Head of caudate nucleus (tissue), 42 donors: Measurements from ENCODE around the gene C10orf88.
A peak's percentile ranks its signal among the peaks of the same experiment; 100 is the strongest.
"Not testable (repeated sequence)": the region's sequence is repeated elsewhere in the genome, so short reads cannot be mapped to it uniquely, and the experiment has no call there.

Experiments used
- DNase-seq, 42 donors: peaks; one replicate each; pipeline versions ENCODE4 v3.0.0 to v3.0.0-alpha.2; 2020 to 2021; ENCODE audit warnings: mixed read lengths in 7 of 42
- intact Hi-C: fragments of 100-400 bp; cut with DNase I; formaldehyde crosslinking; loops from one replicate; pipeline ENCODE4 v1.15.0; 2022

Gene C10orf88

GRCh38 chr10:122968698-122969097 is 14.7 kb upstream of the C10orf88 start:
- intact Hi-C loops: no loop called here
- DNase-seq: no peak

GRCh38 chr10:122966879-122967278 is 12.9 kb upstream of the C10orf88 start:
- no peak for DNase-seq
- intact Hi-C loops: no loop called here

- intact Hi-C loops: no loop called here
- no peak for DNase-seq
Measured at GRCh38 chr10:122962405-122962804, 8.4 kb upstream of the C10orf88 start.

GRCh38 chr10:122957474-122957873 is 3.4 kb upstream of the C10orf88 start:
- intact Hi-C loops: no loop called here
- DNase-seq: no peak

GRCh38 chr10:122955892-122956291 is 1.9 kb upstream of the C10orf88 start:
- DNase-seq: no peak
- intact Hi-C loops: no loop called here

- peak in 10 of 42 donors; percentile 8 to 46 (median 18) for DNase-seq
- intact Hi-C loops: loop anchor here (1.0 kb wide), 1 partner anchor 26 kb away; the partner anchor contains the start of gene PSTK
Measured at GRCh38 chr10:122954731-122955050, 664 bp upstream of the C10orf88 start.

- intact Hi-C loops: no loop called here
- no peak for DNase-seq
Measured at GRCh38 chr10:122949296-122949695, 4.7 kb downstream of the C10orf88 start.

- intact Hi-C loops: no loop called here
- DNase-seq: no peak
Measured at GRCh38 chr10:122939856-122940543, 14.0 kb downstream of the C10orf88 start.

GRCh38 chr10:122939133-122939855 is 14.7 kb downstream of the C10orf88 start:
- no peak for DNase-seq
- intact Hi-C loops: no loop called here

GRCh38 chr10:122931088-122931906 is 22.7 kb downstream of the C10orf88 start:
- intact Hi-C loops: no loop called here
- no peak for DNase-seq

GRCh38 chr10:122930140-122930539 is 23.9 kb downstream of the C10orf88 start:
- intact Hi-C loops: no loop called here

GRCh38 chr10:122915700-122916099 is 38.3 kb downstream of the C10orf88 start:
- DNase-seq: no peak
- intact Hi-C loops: no loop called here

More at GRCh38 chr10:122930140-122930539, 23.9 kb downstream of the C10orf88 start:
- no peak for DNase-seq

- peak in 17 of 42 donors; percentile 3 to 57 (median 23) for DNase-seq
- intact Hi-C loops: no loop called here
Measured at GRCh38 chr10:122911889-122912484, 42.0 kb downstream of the C10orf88 start.

GRCh38 chr10:122910310-122910709 is 43.7 kb downstream of the C10orf88 start, which contains the start of gene FAM24A:
Gene FAM24A, plus strand, starts transcription at chr10:122910610. Its CDS starts 1,025 bp downstream, at chr10:122911635.
- intact Hi-C loops: no loop called here

GRCh38 chr10:122903861-122904260 is 50.2 kb downstream of the C10orf88 start:
- DNase-seq: not testable (repeated sequence)

More at GRCh38 chr10:122910310-122910709, 43.7 kb downstream of the C10orf88 start, which contains the start of gene FAM24A:
- no peak for DNase-seq

GRCh38 chr10:122894261-122894944 is 59.6 kb downstream of the C10orf88 start:
- intact Hi-C loops: no loop called here
- no peak for DNase-seq

More at GRCh38 chr10:122903861-122904260, 50.2 kb downstream of the C10orf88 start:
- intact Hi-C loops: not testable (repeated sequence)

GRCh38 chr10:122884166-122884565 is 69.9 kb downstream of the C10orf88 start:
- DNase-seq: no peak
- intact Hi-C loops: no loop called here

GRCh38 chr10:122882766-122883165 is 71.3 kb downstream of the C10orf88 start:
- DNase-seq: no peak
- intact Hi-C loops: no loop called here
